SK-N-SH treated with all-trans-retinoic acid at 6 μM for 48 hours (cell line): ENCODE results near the gene PIWIL4.

ENCODE experiments used
- ATAC-seq: fragments of 200-7000 bp; cut with Tn5 transposase; 3 replicates; pipeline ENCODE4 v1.9.1; 2020; ENCODE audit warnings: mild to moderate bottlenecking, moderate library complexity
- CSDC2 ChIP-seq: fragments of 250-450 bp; sonication (Bioruptor Pico); IDR thresholded peaks from 2 replicates; pipeline ENCODE4 v1.5.0; 2020; ENCODE audit warnings: mild to moderate bottlenecking, moderate library complexity
- GLIS3 ChIP-seq: fragments of 250-450 bp; sonication (Bioruptor Pico); IDR thresholded peaks from 2 replicates; pipeline ENCODE4 v1.5.0; 2020; ENCODE audit warnings: mild to moderate bottlenecking, moderate library complexity
- ISL1 ChIP-seq: fragments of 250-450 bp; sonication (Bioruptor Pico); IDR thresholded peaks from 2 replicates; pipeline ENCODE4 v2.1.2; 2022; ENCODE audit warnings: mild to moderate bottlenecking, moderate library complexity
- OSR1 ChIP-seq: fragments of 250-450 bp; sonication (Bioruptor Pico); IDR thresholded peaks from 2 replicates; pipeline ENCODE4 v1.8.0; 2022; ENCODE audit warnings: moderate library complexity, mild to moderate bottlenecking, inconsistent platforms
- RARB ChIP-seq: fragments of 250-450 bp; sonication (Bioruptor Pico); IDR thresholded peaks from 2 replicates; pipeline ENCODE4 v1.8.0; 2021; ENCODE audit warnings: mild to moderate bottlenecking, moderate library complexity
- TCF4 ChIP-seq: fragments of 250-450 bp; sonication (Bioruptor Pico); IDR thresholded peaks from 2 replicates; pipeline ENCODE4 v1.8.0; 2021; ENCODE audit warnings: mild to moderate bottlenecking, moderate library complexity, borderline replicate concordance
- TOX ChIP-seq: fragments of 250-450 bp; sonication (Bioruptor Pico); IDR thresholded peaks from 2 replicates; pipeline ENCODE4 v1.8.0; 2021; ENCODE audit warnings: mild to moderate bottlenecking, moderate library complexity, borderline replicate concordance
- ZC3H10 ChIP-seq: fragments of 250-450 bp; sonication (Bioruptor Pico); IDR thresholded peaks from 2 replicates; pipeline ENCODE4 v1.5.1; 2021; ENCODE audit warnings: mild to moderate bottlenecking, moderate library complexity
- ZFP3 ChIP-seq: fragments of 250-450 bp; sonication (Bioruptor Pico); IDR thresholded peaks from 2 replicates; pipeline ENCODE4 v1.5.0; 2020; ENCODE audit warnings: mild to moderate bottlenecking, moderate library complexity
- ZFP30 ChIP-seq: fragments of 450-650 bp; formaldehyde crosslinking; IDR thresholded peaks from 2 replicates; pipeline ENCODE4 v1.5.0; 2022; ENCODE audit warnings: mild to moderate bottlenecking, moderate library complexity
- ZNF565 ChIP-seq: fragments of 450-650 bp; formaldehyde crosslinking; conservative IDR thresholded peaks from 2 replicates; pipeline ENCODE4 v1.5.0; 2020; ENCODE audit warnings: low read depth, mild to moderate bottlenecking, moderate library complexity
- ZNF70 ChIP-seq: fragments of 450-650 bp; formaldehyde crosslinking; IDR thresholded peaks from 2 replicates; pipeline ENCODE4 v1.5.0; 2020; ENCODE audit warnings: mild to moderate bottlenecking, moderate library complexity
- ZNF8 ChIP-seq: fragments of 450-650 bp; formaldehyde crosslinking; IDR thresholded peaks from 2 replicates; pipeline ENCODE4 v1.5.0; 2020; ENCODE audit warnings: mild to moderate bottlenecking, moderate library complexity
- TF ChIP-seq, protein P1 (sequence below): fragments of 250-450 bp; sonication (Bioruptor Pico); IDR thresholded peaks from 2 replicates; pipeline ENCODE4 v1.8.0; 2020; ENCODE audit warnings: mild to moderate bottlenecking, moderate library complexity, borderline replicate concordance
- TF ChIP-seq, protein P2 (sequence below): fragments of 250-450 bp; sonication (Bioruptor Pico); IDR thresholded peaks from 2 replicates; pipeline ENCODE4 v1.5.1; 2021; ENCODE audit warnings: mild to moderate bottlenecking, moderate library complexity
- TF ChIP-seq, protein P3 (sequence below): fragments of 250-450 bp; sonication (Bioruptor Pico); IDR thresholded peaks from 2 replicates; pipeline ENCODE4 v1.8.0; 2021; ENCODE audit warnings: low read depth, mild to moderate bottlenecking, moderate library complexity, borderline replicate concordance
- TF ChIP-seq, protein P4 (sequence below): fragments of 250-450 bp; sonication (Bioruptor Pico); IDR thresholded peaks from 2 replicates; pipeline ENCODE4 v1.5.1; 2020; ENCODE audit warnings: low read depth, mild to moderate bottlenecking, moderate library complexity

PIWIL4 gene

DNA sequence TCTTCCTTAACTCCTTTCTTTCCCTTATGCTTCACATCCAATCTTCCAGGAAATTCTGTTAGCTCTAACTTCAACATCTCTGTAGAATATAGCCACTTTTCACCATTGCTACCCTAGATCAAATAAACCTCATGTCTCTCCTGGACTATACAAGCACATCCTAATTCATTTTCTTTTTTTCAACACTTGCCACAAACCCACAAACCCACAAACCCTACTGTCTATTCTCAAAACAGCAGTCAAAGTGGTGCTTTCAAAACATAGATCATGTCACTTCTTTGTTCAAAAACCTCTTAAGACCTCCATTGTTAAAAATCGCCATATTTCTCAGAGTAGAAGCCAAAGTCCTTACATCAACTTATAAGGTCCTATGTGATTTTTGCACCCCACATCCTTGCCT lies 94.3 kb downstream of the PIWIL4 start (continued):
- TF ChIP-seq TOX (no peak), RARB (CRISPR knock-in tag) (no peak)
- TF ChIP-seq, all 23 proteins: peak for 0

DNA sequence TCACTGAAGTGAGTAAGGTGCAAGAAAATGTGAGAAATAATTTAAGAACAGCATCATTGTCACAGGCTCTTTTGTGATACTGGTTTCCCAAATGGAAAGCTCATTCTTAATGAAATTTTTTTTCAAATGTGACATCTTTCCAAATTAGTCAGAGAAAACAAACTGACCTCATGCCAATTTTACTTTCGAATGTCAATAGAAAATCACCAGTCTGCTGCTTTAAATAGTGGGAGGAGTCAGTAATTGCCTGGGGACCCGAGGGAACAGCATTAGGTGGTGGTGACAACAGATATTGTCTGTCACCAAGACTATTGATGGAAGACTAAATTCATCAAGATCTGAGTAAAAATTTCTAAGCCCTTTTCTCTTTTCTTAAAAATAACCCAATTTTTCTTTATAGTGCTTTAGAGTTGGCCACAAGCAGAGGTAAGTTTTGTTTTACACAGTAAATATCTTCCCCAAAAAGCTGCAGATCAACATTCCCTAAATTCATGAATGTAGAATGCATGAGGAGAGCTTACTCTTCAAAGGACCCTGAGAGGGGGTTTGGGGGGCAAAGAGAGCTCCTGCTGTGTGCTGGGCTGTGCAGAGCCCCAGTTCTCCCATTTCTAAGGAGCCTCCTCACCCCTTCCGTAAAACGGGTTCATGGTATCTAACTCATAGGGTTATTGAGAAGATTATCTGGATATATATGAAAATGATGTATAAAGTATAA lies 95.1 kb downstream of the PIWIL4 start:
- TF ChIP-seq, protein P1, sequence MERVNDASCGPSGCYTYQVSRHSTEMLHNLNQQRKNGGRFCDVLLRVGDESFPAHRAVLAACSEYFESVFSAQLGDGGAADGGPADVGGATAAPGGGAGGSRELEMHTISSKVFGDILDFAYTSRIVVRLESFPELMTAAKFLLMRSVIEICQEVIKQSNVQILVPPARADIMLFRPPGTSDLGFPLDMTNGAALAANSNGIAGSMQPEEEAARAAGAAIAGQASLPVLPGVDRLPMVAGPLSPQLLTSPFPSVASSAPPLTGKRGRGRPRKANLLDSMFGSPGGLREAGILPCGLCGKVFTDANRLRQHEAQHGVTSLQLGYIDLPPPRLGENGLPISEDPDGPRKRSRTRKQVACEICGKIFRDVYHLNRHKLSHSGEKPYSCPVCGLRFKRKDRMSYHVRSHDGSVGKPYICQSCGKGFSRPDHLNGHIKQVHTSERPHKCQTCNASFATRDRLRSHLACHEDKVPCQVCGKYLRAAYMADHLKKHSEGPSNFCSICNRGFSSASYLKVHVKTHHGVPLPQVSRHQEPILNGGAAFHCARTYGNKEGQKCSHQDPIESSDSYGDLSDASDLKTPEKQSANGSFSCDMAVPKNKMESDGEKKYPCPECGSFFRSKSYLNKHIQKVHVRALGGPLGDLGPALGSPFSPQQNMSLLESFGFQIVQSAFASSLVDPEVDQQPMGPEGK (CRISPR knock-in tag), result no peak
- no peak for TF ChIP-seq ZFP30 (CRISPR knock-in tag)
- no peak for TF ChIP-seq TOX
- TF ChIP-seq, protein P2, sequence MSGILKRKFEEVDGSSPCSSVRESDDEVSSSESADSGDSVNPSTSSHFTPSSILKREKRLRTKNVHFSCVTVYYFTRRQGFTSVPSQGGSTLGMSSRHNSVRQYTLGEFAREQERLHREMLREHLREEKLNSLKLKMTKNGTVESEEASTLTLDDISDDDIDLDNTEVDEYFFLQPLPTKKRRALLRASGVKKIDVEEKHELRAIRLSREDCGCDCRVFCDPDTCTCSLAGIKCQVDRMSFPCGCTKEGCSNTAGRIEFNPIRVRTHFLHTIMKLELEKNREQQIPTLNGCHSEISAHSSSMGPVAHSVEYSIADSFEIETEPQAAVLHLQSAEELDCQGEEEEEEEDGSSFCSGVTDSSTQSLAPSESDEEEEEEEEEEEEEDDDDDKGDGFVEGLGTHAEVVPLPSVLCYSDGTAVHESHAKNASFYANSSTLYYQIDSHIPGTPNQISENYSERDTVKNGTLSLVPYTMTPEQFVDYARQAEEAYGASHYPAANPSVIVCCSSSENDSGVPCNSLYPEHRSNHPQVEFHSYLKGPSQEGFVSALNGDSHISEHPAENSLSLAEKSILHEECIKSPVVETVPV (CRISPR knock-in tag), result no peak
- TF ChIP-seq, protein P3, sequence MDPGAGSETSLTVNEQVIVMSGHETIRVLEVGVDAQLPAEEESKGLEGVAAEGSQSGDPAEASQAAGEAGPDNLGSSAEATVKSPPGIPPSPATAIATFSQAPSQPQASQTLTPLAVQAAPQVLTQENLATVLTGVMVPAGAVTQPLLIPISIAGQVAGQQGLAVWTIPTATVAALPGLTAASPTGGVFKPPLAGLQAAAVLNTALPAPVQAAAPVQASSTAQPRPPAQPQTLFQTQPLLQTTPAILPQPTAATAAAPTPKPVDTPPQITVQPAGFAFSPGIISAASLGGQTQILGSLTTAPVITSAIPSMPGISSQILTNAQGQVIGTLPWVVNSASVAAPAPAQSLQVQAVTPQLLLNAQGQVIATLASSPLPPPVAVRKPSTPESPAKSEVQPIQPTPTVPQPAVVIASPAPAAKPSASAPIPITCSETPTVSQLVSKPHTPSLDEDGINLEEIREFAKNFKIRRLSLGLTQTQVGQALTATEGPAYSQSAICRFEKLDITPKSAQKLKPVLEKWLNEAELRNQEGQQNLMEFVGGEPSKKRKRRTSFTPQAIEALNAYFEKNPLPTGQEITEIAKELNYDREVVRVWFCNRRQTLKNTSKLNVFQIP (CRISPR knock-in tag), result no peak
- no peak for TF ChIP-seq CSDC2 (CRISPR knock-in tag)
- TF ChIP-seq, protein P4, sequence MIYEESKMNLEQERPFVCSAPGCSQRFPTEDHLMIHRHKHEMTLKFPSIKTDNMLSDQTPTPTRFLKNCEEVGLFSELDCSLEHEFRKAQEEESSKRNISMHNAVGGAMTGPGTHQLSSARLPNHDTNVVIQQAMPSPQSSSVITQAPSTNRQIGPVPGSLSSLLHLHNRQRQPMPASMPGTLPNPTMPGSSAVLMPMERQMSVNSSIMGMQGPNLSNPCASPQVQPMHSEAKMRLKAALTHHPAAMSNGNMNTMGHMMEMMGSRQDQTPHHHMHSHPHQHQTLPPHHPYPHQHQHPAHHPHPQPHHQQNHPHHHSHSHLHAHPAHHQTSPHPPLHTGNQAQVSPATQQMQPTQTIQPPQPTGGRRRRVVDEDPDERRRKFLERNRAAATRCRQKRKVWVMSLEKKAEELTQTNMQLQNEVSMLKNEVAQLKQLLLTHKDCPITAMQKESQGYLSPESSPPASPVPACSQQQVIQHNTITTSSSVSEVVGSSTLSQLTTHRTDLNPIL (CRISPR knock-in tag), result no peak
- TF ChIP-seq ZNF70 (CRISPR knock-in tag), result no peak
- no peak for TF ChIP-seq OSR1 (CRISPR knock-in tag)
- no peak for TF ChIP-seq ZC3H10 (CRISPR knock-in tag)
- TF ChIP-seq ISL1 (CRISPR knock-in tag), result no peak
- TF ChIP-seq ZFP3 (CRISPR knock-in tag), result no peak
- no peak for TF ChIP-seq TCF4
- TF ChIP-seq, all 23 proteins: peak for 0
- ATAC-seq, result no peak

DNA sequence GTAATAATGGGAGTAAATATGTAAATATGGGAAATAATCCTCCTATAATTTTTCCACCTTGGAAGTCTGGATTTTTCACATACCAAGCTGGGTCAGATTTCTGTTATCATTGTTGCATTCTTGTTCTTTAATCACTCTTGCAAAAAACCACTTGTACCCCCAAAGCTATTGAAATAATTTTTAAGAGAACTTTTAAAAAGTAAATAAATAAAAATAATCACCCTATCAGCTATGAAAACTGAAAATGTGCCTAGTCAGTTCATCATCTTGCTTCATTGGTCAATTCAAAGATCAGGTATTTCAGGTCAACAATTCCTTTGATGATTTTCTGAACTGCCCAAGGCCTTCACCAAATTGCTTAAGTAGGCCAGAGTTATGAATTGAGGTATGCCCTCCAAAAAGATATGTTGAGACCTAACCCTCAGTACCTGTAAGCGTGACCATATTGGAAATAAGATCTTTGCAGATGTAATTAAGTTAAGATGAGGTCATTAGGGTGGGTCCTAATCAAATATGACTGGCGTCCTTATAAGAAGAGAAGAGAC lies 95.8 kb downstream of the PIWIL4 start:
- TF ChIP-seq ZNF8 (no peak), ZC3H10 (CRISPR knock-in tag) (no peak), GLIS3 (CRISPR knock-in tag) (no peak), CSDC2 (CRISPR knock-in tag) (no peak), RARB (CRISPR knock-in tag) (no peak)
- TF ChIP-seq, protein P1 (CRISPR knock-in tag), result no peak
- no peak for ATAC-seq

DNA sequence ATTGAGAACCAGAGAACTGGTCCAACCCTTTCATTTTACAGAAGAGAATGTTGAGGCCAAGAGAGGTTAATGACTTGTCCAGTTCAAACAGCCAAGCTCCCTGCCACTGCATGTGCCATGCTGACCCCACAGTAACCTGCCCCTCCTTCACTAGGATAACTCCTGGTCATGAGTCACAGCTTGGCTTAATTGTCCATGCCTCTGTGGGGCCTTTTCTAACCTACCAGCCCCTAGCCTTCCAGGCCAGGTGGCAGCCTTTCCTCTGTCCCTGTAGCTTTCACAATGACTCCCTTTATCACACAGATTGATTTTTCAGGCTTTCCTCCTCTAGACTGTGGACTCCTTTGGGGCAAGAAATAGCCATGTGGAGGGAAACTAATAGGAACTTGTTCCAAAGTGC lies 97.2 kb downstream of the PIWIL4 start:
- no peak for ATAC-seq
- TF ChIP-seq, protein P4 (CRISPR knock-in tag), result no peak
- TF ChIP-seq ZNF8 (no peak), ZNF565 (no peak)
- TF ChIP-seq, all 23 proteins: peak for 0
